RKO (cell line): ENCODE results near the gene PDLIM7.

Experiments
- DNase-seq: peaks from one replicate; pipeline ENCODE4 v3.0.0-alpha.2; 2016; ENCODE audit warnings: low spot score

Gene PDLIM7

GRCh38 chr5:177524539-177524900 is 27.1 kb upstream of the PDLIM7 start:
- DNase-seq: no peak

GRCh38 chr5:177523711-177524538 is 26.5 kb upstream of the PDLIM7 start:
- DNase-seq: no peak

GRCh38 chr5:177520916-177521513 is 23.6 kb upstream of the PDLIM7 start:
- no peak for DNase-seq

- no peak for DNase-seq
Measured at GRCh38 chr5:177520271-177520670, 22.9 kb upstream of the PDLIM7 start.

DNA sequence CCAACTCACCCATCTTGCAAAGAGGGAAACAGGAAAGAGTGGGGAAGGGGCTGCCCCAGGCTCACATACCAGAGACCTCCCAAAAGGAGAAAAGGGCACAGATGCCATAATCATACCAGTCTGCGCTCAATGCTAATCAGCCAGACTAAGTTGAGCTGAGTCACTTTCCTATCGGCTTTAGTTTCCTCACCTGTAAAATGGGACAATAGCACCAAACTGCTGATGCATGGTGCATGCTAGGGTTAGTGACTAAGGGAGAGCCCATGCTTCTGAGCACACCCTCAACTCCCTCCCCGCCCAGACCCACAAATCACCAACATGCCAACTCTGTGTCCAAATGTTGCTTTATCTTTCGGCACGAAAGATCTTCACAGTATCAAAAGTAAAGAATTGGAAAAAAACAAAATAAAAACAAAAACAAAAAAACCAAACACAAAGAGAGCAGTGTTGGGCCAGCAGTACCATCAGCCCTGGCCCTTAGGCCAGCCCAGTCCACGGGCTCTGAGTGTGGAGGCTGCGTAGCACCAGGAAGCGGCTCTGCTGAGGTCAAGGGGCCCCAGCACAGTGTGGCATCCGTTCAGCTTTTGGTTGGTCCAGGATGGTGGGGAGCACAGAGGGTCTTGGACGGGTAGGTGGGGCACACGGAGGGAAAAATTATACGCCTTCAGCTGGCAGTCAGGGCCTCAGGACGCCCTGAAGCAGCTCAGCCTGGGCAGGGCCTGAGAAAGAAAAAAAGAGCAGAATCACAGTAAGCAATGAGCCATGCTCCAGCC is 22.2 kb upstream of the PDLIM7 start:
- no peak for DNase-seq

GRCh38 chr5:177516601-177517568 is 19.5 kb upstream of the PDLIM7 start, which contains the start of gene DDX41:
Gene DDX41 (minus strand): TSS chr5:177516961. CDS start chr5:177516945, 16 bp downstream.
- DNase-seq: peak; percentile 99

- no peak for DNase-seq
Measured at GRCh38 chr5:177515580-177515979, 18.2 kb upstream of the PDLIM7 start.

GRCh38 chr5:177514541-177514940 is 17.1 kb upstream of the PDLIM7 start:
- DNase-seq: no peak

GRCh38 chr5:177513500-177513899 is 16.1 kb upstream of the PDLIM7 start:
- DNase-seq: no peak

GRCh38 chr5:177512736-177513380 is 15.5 kb upstream of the PDLIM7 start:
- no peak for DNase-seq

GRCh38 chr5:177511796-177512675 is 14.6 kb upstream of the PDLIM7 start:
- DNase-seq: no peak

DNA sequence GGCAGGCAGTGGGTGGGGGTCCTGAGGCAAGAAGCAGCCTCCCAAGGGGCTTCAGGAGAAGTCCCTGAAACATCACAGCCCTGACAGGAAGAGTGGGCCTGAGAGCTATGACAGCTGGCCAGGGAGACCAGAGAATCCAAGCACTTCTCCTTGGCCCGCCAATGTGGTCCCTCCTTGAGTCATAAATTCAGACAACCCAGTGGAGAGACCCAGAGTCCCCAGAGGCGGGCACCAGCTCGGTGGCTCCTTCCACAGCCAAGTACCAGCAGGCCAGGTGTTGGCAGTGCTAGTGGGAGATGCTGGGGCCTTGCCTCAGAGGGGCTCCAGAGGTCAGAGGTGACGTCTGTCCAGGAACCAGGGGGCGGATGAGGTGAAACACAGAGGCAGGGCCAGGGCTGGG is 13.8 kb upstream of the PDLIM7 start:
- no peak for DNase-seq

DNA sequence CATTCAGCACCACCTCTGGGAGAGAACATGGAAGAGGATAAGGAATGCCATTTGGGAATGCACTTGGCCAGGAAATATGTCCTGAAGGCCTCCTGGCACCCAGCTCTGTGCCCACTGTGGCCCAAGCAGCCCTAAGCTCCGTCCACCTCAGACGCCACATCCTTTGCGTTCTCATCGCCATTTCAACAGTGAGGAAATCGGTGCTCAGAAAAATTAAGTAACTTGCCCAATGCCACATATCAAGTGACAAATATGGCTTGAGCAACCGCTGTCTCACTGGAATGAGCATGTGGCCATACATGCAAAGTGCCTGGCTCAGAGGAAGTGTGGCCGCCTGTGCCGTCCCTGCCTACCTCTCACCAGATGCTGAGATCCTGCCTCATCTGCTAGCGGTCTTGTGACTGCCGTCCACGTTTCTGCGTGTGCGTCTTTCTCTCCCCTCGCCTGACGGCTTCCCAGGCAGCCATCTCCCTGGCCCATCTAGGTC is 13.2 kb upstream of the PDLIM7 start:
- DNase-seq: no peak

DNA sequence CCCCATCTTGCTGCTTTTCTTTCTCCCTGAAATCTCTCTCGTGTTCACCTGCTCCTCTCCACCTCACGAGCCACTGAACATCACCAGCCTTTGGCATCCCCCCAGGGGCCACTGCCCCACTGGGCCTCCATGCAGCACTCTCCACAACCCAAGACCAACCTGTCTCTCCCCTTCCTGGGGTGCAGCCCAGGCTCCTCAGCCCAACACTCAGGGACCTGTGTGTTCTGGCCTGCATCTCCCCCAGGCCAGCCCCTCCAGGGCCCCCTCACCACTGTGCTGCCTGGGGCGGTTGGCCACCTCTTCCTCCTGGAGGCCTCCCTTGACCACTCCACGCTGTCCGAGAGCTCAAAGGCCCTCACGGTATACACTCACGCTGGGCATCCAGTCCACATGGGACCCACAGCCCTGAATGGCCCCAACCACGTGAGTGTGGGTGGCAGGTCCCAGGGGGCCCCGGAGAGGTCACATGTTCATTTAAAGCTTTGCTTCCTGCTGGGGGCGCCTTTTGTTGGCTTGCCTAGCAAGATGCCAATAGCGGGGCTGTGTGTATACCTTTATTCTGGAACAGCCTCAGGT is 12.7 kb upstream of the PDLIM7 start:
- no peak for DNase-seq

DNA sequence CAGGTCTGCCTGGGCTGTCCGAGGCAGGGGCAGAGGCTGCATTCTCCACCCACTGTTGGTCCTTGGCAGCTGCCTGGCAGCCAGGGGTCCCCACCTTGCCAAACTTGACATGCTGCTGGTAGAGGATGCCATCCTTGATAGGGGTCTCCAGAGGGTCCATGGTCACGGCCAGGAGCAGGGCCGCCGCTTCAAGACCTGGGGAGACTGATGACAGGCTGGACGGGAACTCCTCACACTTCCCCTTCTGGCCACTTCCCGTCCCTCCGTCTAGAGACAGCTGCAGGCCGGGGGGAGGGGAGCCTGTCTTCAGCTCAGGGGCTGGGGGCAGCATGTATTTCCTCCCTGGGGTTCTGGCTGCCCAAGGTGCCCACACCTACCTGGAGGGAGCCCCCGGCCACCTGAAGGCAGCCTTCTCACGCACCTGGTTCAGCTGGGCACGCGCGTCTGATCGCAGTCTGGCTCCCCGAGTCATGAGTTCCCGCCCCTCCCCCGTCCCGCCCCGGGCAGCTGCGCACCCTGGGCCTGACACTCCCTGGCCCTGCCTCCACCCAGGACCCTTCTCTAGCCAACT is 12.1 kb upstream of the PDLIM7 start, which contains the start of gene DOK3:
Gene DOK3, minus strand, starts transcription at position 446 of the 571 bp plus-strand sequence. Its CDS starts 286 bp downstream, at position 160.
- DNase-seq: no peak

- no peak for DNase-seq
Measured at GRCh38 chr5:177508837-177509236, 11.4 kb upstream of the PDLIM7 start.

- DNase-seq: no peak
Measured at GRCh38 chr5:177508221-177508611, 10.8 kb upstream of the PDLIM7 start.

GRCh38 chr5:177507596-177508220 is 10.3 kb upstream of the PDLIM7 start:
- no peak for DNase-seq

- DNase-seq: peak; percentile 56
Measured at GRCh38 chr5:177507165-177507564, 9.8 kb upstream of the PDLIM7 start.
